HG02938 (cell line): Measurements from ENCODE around the gene GSG1.
"Not testable (repeated sequence)": the region's sequence is repeated elsewhere in the genome, so short reads cannot be mapped to it uniquely, and the experiment has no call there.

Source experiments
- ATAC-seq: cut with Tn5 transposase; IDR thresholded peaks from one replicate; pipeline ENCODE4 v1.9.1; 2021; ENCODE audit warnings: mild to moderate bottlenecking, moderate library complexity; ENCODE audit not compliant: unreplicated experiment

GSG1 gene

DNA sequence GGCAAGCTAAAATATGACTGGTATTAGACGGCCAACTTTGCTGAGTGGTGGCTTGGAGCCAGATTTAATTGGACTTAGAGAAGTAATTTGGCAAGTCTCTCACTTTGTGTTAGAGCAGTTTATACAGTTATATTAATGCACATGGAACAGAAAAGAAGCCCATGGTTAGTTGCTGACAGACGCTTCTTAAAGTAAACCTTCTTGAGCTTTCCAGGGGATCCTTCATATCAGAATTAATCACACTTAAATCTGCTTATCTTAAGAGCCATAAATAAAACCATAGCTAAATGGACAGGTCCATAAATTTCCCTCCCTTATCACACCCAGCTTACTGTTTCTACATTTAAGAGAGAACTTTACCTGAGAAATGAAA lies 9.6 kb downstream of the GSG1 start:
- no peak for ATAC-seq

DNA sequence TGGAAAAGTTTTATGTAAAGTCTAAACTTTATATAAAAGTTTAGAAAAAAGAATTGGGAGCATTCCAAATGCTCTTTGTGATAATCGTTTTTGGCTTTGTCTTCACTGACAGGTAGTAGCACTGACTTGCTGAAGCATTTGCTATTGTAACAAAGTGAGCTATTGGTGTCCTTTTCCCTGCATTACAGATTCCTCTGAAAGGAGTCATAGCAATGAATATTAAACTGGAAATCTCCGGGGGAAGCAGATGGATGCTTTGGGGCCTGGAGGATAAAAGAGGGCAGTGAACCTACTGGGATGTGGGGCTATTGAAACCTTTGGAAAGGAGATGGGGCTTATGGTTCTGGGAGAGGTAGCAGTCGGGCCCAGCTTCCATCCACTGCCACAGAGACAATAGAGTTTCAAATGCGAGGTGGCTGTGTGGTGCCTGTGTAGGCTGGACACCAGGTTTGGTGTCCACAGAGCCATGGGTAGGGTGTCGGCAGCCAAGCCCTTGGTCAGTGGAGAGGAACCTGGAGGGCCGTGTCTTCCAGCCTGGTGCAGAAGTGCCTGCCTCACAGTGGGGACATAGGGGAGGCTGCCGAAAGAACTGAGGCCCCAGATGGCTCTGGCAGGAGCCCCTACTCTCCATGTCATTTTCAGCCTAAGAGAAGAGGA lies 10.1 kb downstream of the GSG1 start:
- ATAC-seq, result no peak

DNA sequence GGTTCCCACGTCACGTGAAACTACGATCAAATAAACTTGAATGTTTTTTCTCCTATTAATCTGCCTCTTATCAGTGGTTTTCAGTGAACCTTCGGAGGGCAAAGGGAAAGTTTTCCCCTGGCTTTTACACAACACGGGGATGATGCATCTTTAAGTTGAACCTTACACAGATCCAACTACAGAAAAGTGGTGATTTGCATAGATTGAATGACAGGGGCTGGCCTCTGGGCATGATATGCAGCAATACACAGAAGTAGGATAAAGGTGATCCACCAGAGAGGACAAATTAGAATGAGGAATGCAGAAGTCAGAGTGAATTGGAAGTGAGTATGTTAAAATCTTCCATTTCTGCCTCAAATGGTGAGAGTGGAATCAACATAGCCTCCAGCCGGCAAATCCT lies 11.6 kb downstream of the GSG1 start:
- no peak for ATAC-seq

DNA sequence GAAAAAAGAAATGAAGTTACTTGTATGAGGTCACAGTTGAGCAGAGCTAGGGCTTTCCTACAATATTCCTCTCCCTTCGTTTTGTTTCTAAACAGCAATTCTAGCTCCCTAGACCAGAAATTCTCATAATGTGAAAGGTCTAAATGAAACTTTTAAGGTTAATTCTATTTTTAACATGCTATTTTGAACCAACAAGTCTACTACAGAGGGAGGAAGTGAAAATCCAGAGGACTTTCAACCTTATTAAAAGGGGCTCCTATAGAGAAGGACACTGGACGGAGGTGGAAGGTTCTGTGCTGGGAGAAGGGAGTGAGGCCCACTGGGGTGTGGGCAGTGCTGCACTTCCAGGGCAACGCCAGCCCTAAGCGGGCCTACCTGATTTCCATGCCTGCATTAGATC lies 13.4 kb downstream of the GSG1 start:
- ATAC-seq, result no peak

DNA sequence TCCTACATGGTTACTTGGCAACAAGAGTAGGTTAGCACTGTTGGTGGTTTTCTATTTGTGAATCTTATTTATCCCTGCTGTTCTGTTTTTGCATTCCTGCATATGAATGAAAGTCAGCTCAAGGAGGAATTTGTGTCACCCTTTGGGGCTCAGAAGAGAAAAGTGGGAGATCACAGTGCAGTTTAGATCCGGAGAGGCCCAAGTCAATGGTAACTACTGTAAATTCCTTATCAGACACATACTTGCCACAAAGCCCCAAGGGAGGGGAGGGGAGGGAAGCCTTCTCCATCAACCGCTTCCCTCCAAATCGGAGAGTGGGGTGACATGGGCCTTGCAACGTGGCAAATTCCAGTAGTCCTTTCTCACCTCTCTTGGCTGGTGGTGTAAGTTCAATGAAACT lies 15.0 kb downstream of the GSG1 start:
- no peak for ATAC-seq

DNA sequence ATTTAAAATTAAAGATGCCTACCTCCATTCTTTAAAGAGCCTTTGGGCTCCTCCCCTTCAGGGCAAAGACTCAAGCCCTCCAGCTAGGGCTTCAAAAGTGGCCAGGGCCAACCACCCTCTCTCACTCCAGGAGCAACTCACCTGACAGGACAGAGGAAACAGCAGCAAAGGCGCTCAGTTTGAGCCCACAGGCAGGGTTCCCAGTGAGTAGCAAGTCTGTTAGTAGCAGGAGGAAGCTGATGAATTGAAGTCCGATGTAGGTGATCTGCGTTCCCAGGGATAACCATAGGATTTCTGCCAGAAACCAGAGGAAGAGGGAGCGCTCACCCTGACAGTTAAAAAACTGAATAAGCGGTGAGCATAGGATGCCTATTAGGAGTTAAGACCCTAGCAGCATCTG lies 15.7 kb downstream of the GSG1 start:
- no peak for ATAC-seq

DNA sequence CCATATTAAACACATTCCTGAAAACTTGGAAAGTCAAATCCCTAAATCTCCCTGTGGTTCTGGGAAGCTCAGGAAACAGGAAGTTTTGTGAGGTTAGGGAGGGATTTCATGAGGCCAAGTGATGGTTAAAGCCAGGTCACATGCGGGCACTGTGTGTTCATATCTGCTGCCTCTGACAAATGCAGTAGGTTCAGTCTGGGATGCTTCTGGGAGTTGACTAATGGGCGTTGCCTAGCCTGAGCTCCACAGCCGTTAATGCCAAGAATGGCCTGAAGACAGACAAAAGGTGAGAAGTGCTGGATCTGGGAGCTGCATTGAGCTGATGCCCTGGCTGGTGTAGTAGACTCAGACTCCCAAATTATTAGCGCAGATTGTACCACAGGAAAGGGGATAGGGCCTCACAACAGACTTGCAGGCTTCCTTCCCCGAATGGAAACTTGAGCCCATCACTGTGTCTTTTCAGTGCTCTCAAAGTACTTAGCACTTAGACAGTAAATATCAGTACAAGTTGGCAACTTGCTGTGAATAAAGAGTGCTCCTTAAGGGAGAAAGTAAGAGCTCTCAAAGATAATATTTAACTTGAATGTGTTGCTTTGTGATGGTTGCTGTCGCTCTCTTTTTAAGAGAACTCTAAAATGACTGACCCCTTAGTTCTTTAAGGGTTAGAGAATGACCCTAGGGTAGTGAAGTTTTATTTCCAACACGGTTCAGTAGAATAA lies 17.3 kb downstream of the GSG1 start:
- ATAC-seq, result no peak

DNA sequence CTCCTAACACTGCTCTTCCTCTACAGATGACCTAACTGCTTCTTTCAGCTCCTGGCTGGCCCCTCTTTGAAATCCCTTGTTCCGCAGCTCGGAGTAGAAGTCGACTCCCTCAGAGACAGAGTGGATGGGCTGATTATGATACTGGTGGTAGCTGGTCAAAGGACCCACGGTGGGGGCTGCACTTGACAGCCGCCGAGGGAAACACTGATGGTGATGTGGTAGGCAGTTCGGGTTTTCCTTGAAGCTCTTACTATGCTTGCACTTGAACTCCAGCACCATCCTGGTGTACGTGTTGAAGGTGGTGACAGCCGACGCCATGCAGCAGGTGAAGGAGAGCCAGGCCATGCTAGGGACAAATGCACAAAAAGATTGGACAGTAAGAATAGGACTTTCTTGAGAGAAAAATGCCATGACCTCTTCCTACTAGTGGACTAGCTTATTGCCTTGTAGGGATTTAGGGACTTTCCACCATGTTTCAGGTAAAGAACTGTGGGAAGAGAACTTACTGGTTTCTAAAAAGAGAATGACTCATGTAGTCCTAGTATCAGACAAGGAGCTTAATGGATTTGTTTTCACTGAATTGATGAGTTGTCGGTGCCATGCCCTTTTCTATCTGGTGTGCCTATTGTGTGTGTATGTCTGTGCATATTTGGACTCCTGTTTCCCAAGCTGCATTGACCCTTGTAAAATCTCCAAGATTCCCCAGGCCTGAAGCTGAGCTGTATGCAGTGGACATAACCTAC lies 18.4 kb downstream of the GSG1 start:
- no peak for ATAC-seq

DNA sequence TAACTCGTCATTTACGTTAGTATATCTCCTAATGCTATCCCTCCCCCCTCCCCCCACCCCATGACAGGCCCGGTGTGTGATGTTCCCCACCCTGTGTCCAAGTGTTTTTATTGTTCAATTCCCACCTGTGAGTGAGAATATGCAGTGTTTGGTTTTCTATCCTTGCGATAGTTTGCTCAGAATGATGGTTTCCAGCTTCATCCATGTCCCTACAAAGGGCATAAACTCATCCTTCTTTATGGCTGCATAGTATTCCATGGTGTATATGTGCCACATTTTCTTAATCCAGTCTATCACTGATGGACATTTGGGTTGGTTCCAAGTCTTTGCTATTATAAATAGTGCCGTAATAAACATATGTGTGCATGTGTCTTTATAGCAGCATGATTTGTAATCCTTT lies 19.8 kb downstream of the GSG1 start:
- not testable (repeated sequence) for ATAC-seq

DNA sequence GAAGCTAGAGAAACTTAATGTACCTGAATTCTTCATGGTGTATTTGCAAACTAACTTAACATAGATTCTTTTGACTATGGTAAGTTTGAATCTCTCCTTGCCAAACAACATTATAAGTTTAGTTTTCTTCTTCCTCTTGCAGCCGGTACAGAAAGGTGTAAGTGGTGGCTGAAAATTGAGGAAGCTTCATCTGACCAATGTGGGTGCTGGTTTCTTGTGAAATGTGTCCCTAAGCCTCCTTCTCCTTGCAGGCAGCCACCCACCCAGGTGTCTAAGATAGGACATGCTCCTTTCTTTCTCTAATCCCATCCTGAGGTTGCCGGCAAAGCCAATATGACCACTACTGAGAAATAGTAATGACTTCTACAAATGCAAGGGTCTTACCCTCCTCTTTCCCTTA lies 20.6 kb downstream of the GSG1 start:
- ATAC-seq, result no peak

DNA sequence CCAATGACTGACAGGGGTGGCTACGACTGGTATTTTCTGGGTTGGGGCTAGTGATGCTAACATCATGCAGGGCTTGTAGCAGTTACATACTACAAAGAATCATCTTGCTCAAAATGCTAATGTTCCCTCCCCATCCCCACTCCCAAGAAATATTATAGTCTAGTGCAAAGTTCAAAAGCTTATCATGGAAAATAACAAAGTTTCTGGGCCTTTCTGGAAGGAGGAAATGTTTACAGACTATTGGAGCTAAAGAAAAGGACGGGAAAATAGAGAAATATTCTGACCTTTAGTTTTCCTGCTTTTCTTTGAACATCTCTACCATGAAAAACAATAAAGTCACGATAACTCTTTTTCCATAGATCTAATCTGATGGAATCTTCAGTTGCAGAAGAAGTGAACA lies 23.2 kb downstream of the GSG1 start:
- ATAC-seq, result no peak

DNA sequence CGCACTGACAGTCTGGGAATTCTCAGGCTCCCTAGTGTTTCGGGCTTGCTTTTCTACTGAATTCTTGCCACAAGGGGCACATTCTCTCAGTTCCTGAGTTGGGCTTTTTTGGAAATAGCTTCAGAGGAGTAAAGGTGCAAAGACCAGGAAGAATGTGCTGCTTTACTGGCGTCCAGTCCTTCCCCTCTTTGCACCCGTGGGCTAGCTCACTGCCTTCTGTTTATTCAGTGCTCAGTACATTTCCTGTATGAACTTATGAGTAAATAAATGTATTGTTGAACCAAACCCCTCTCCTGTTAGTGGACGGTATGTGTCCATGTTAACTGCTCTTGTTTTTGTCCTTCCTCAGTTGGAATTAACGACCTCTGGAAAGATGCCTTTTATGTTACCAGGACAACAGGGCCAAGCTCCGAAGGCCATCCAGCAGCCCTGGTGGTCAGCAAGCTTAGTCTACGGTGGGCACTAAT lies 24.0 kb downstream of the GSG1 start:
- ATAC-seq, result no peak

DNA sequence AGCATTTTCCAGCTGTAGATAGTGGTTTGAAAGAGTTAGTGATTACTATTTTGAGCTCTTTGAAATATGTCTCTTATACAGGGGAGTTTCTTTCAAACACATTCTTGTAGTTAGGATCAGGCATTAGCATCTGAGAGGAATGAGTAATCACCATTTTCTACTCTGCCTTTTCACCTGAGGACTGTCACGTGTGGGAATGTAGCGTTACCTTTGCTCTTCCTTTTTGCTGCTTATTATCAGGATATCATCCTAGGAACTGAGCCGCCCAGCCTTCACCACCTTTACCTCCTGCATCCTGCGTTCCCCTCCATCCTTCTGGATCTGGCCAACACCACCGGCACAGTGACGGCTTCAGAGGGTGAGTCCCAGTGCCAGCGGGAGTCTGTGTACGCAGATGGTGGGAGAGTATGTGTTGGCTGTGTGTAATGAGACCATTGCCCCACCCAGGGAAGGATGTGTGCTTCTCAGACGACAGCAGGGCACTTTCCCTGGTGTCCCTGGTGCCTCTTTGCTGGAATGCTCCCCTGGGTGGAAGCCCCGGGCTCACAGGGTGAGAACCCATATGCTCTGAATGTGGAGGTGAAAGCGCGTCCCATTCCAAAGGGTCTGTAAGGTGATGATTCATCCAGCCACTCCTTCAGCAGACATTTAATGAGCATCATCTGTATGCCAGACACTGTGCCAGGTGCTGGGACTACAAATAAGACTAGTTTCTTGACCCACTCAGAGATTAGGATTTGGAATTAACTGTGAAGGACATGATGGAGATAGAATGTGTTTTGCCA lies 27.5 kb downstream of the GSG1 start:
- no peak for ATAC-seq

DNA sequence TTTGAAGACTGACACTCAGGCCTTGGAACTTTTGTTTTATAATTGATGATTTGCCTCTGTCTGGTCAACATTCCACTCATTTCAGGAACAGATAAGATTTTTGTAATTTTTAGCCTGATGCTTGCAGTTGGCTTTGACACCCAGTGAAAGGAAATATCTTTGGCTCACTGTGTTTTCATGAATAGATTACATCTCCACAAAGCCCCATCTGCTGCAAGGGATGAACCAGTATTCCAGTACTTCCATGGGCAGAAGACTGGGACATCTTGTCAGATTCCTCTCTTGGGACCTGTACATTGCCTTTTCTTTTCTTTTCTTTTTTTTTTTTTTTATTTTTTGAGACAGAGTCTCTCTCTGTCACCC lies 28.4 kb downstream of the GSG1 start:
- ATAC-seq, result no peak

DNA sequence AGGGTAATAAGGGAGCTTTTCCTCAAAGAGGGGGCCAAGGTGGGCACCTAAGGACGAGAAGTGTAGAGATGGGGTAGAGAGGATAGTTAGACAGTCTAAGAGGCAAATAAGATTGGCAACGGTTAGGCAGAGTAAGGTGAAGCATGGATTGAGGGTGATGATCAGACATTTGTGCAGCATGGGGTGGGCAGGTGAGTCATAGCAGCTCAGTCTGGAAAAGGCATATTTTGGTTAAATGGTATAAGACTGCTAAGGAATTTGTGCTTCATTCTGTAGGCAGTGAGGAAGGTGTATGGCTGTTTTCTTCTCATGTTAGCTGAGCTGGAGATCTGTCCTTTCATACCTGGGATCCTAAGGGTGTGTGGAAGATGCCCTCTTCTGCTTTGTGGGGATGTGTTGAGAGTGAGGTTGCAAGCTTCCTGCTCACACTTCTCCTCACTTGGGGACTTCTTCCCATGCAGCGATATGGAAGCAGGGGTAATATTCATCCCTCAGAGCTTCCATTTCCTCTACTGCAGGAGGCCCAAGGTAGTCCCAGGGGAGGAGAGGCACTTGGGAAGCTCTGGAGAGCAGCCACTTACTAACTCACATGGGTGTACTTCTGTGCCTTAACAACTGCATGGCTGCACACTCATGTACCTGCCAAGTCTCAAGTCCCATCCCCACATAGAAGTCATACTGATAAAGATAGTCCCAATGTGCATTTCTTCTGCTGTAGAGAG lies 28.9 kb downstream of the GSG1 start:
- ATAC-seq, result no peak

DNA sequence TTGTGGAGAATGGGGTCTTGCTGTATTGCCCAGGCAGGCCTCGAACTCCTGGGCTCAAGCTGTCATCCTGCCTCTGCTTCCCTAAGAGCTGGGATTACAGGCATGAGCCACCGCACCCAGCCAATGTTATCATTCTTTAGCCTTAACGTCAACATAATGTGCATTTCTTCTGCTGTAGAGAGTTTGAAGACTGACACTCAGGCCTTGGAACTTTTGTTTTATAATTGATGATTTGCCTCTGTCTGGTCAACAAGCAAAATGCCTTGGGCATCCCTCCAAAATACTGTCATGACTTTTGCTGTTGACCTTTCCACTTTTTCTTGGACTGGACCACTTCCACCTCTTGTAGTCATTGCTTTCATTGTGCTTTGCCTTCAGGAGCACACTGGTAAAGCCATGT lies 30.3 kb downstream of the GSG1 start:
- no peak for ATAC-seq

DNA sequence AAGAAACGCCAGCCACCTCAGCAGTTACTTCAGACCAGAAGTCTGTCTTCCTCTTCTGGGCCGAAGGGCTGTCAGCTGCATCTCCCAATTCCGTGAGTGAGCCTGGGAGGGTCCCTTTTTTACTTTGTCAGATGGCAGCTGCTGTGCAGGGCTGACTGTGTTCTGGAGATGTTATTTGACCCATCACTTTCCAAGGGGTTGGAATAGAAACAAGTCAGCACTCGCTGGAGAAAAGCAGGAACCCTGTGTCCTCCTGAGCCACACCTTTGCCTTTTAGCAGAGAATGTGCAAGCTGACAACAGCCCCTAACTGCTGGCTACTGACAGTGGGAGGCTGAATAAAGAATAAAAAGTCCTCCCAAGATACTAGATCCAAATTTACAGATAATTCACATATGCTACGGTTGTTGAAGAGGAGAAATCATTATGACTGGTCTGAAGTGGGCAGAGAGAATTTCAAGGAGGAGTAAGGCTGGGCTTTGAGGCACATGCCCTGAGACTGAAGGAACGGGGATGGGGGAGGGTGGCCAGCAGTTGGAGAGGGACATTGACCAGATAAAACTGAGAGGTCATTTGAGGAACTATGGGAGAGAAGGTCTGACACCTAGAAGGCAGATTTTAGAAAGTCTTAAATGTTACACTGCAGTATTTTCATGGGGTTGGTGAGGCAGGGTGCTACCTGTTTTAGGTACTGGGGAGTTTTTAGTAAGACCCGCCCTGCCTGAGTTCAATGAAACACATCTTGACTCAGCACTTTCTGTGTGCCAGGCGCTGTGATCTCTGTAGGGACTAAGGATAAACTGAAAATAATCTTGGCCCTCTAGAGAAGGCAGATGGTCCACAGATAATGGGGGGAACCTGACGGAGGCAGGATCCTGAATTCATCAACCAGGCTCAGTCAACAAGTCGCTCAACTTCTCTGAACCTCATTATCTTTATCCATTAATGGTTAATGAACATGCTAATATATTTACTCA lies 31.9 kb downstream of the GSG1 start:
- no peak for ATAC-seq

DNA sequence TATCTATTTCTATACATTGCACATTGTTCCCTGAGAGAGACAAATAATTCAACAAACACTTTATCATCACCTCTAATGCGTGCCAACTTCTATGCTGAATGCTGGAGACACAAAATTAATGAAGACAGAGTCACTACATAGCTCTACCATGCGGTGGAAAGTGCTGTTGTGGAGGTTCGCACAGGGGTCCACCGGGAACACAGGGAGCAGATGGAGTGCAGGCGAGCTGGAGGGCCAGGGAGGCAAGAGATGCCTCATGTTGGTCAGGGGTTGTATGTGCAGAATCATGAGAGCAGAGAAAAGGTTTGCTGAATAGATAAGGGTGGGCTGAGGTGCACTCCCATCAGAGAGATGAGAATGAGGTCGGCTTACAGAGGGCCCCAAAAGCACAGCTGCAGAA lies 34.1 kb downstream of the GSG1 start:
- ATAC-seq, result no peak

DNA sequence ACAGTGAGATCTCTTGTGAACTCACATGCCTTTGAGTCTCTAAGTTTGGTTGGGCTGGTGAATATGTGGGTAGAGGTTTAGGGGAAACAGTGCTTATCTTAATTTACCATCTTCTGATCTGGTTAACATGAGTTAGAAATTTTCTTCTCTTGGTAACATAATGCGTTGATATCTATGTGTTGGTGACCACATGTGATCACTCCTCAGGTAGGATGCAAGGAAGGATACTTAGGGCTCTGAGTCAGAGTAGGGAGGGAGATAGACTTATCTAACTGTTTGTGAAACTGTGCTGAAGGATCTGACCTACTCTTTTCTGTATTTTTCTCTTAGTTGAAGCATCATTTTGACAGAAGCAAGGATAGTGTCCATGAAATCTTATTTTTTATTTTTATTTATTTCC lies 36.1 kb downstream of the GSG1 start:
- no peak for ATAC-seq

DNA sequence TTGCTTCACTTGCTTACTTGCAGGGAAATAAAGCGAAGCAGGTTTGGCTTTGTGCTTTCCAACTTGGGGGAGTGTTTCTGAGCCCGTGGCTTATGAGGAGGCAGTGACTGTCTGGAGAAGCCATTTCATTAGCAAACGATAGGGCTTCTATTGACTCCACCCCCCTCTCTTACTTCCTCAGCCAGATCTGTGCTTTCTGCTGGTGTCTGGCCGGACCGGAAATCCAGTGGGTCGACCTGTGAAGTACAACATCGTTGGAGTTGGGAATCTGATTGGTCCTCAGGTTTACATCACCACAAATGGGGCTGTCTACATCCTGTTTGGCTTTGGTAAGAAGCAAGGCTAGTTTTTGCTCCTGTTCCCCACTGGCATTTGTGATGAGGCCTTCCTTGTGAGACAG lies 37.0 kb downstream of the GSG1 start:
- ATAC-seq, result no peak
